Loucy (cell line): ENCODE measurements around the gene ZIC2.

ENCODE experiments used
- H2AFZ ChIP-seq: fragments of 200-600 bp; sonication (generic); 2 replicates; pipeline ENCODE4 v1.6.0; 2016; ENCODE audit warnings: antibody characterized with exemption, mild to moderate bottlenecking, low read length, moderate library complexity
- H3F3A ChIP-seq: fragments of 200-600 bp; 2 replicates; pipeline ENCODE4 v1.6.0; 2016; ENCODE audit warnings: antibody characterized with exemption, low read depth, mild to moderate bottlenecking
- H3K27me3 ChIP-seq: fragments of 200-600 bp; sonication (generic); 2 replicates; pipeline ENCODE4 v1.6.1; 2014; ENCODE audit warnings: low read length, mild to moderate bottlenecking; ENCODE audit not compliant: insufficient read depth, poor library complexity, severe bottlenecking
- H3K36me3 ChIP-seq: fragments of 200-600 bp; sonication (generic); 2 replicates; pipeline ENCODE4 v1.6.1; 2016; ENCODE audit warnings: low read length; ENCODE audit not compliant: insufficient read depth
- H3K4me1 ChIP-seq: fragments of 200-600 bp; sonication (generic); 2 replicates; pipeline ENCODE4 v1.5.1; 2014; ENCODE audit warnings: low read length, mild to moderate bottlenecking; ENCODE audit not compliant: insufficient read depth, poor library complexity, severe bottlenecking
- H3K4me2 ChIP-seq: fragments of 200-600 bp; sonication (generic); 2 replicates; pipeline ENCODE4 v1.6.0; 2014; ENCODE audit warnings: antibody characterized with exemption, low read length, low read depth, mild to moderate bottlenecking; ENCODE audit not compliant: poor library complexity, severe bottlenecking
- H3K4me3 ChIP-seq: fragments of 200-600 bp; sonication (generic); 2 replicates; pipeline ENCODE4 v1.5.1; 2014; ENCODE audit warnings: low read length, mild to moderate bottlenecking, mixed read lengths; ENCODE audit not compliant: poor library complexity, severe bottlenecking
- H3K79me2 ChIP-seq: fragments of 200-600 bp; sonication (generic); 2 replicates; pipeline ENCODE4 v1.6.1; 2014; ENCODE audit warnings: low read length; ENCODE audit not compliant: insufficient read depth
- H3K9ac ChIP-seq: fragments of 200-600 bp; sonication (generic); 2 replicates; pipeline ENCODE4 v1.6.0; 2014; ENCODE audit warnings: mild to moderate bottlenecking, low read depth, low read length, moderate library complexity; ENCODE audit not compliant: poor library complexity, severe bottlenecking
- H3K9me2 ChIP-seq: fragments of 200-600 bp; sonication (generic); replicated peaks from 2 replicates; pipeline ENCODE4 v1.6.1; 2016; ENCODE audit warnings: low read depth, low read length, mixed read lengths
- H3K9me3 ChIP-seq: fragments of 200-600 bp; sonication (generic); 2 replicates; pipeline ENCODE4 v1.6.1; 2014; ENCODE audit warnings: mild to moderate bottlenecking, antibody characterized with exemption, low read length, low read depth; ENCODE audit not compliant: insufficient read depth
- H4K20me1 ChIP-seq: fragments of 200-600 bp; sonication (generic); 2 replicates; pipeline ENCODE4 v1.6.0; 2014; ENCODE audit warnings: antibody characterized with exemption, low read length, mild to moderate bottlenecking; ENCODE audit not compliant: insufficient read depth, poor library complexity, severe bottlenecking
- CTCF ChIP-seq: fragments of 200-600 bp; sonication (generic); conservative IDR thresholded peaks from 2 replicates; pipeline ENCODE4 v1.5.1; 2014; ENCODE audit warnings: mild to moderate bottlenecking, antibody characterized with exemption, low read length
- EZH2phosphoT487 ChIP-seq: fragments of 200-600 bp; IDR thresholded peaks from 2 replicates; pipeline ENCODE4 v1.6.1; 2018; ENCODE audit warnings: antibody characterized with exemption, mild to moderate bottlenecking, moderate library complexity, borderline replicate concordance

Gene ZIC2

GRCh38 chr13:99986741-99987140, 5.2 kb downstream of the ZIC2 start:
- H3K9ac ChIP-seq = no peak overlapping the region
- H3K4me2 ChIP-seq = no peak overlapping the region
- H3K36me3 ChIP-seq = no peaks in the 10 kb centered on the region
- no peak for TF ChIP-seq CTCF
- TF ChIP-seq EZH2phosphoT487 = no peak
- no peaks in the 10 kb centered on the region for H3K9me2 ChIP-seq
- H3K4me3 ChIP-seq = no peak overlapping the region
- H2AFZ ChIP-seq = peak overlapping the region; percentile 69
- H3K79me2 ChIP-seq = no peaks in the 10 kb centered on the region
- peaks cover 3% of the 10 kb centered on the region for H3K4me1 ChIP-seq
- H3K27me3 ChIP-seq = no peaks in the 10 kb centered on the region
- no peaks in the 10 kb centered on the region for H4K20me1 ChIP-seq
- no peaks in the 10 kb centered on the region for H3K9me3 ChIP-seq
- no peaks in the 10 kb centered on the region for H3F3A ChIP-seq

- Histone ChIP-seq H3K4me1 (peaks cover 3% of the 10 kb centered on the region), H2AFZ (peak overlapping the region; percentile 69), H3K36me3 (no peaks in the 10 kb centered on the region), H3K9ac (no peak overlapping the region), H3K27me3 (no peaks in the 10 kb centered on the region), H3K79me2 (no peaks in the 10 kb centered on the region), H3F3A (no peaks in the 10 kb centered on the region), H4K20me1 (no peaks in the 10 kb centered on the region), H3K9me3 (no peaks in the 10 kb centered on the region), H3K4me2 (no peak overlapping the region), H3K4me3 (no peak overlapping the region), H3K9me2 (no peaks in the 10 kb centered on the region)
- TF ChIP-seq CTCF = no peak
- TF ChIP-seq EZH2phosphoT487 = no peak
These were observed 5.8 kb downstream of the ZIC2 start for GRCh38 chr13:99987154-99988019.

GRCh38 chr13:99988529-99989275, 7.1 kb downstream of the ZIC2 start:
- H2AFZ ChIP-seq = no peak overlapping the region
- no peaks in the 10 kb centered on the region for H3K9me2 ChIP-seq
- H3K36me3 ChIP-seq = no peaks in the 10 kb centered on the region
- H3K4me2 ChIP-seq = no peak overlapping the region
- H3F3A ChIP-seq = no peaks in the 10 kb centered on the region
- no peaks in the 10 kb centered on the region for H3K79me2 ChIP-seq
- no peaks in the 10 kb centered on the region for H3K9me3 ChIP-seq
- H4K20me1 ChIP-seq = no peaks in the 10 kb centered on the region
- no peak overlapping the region for H3K9ac ChIP-seq
- no peaks in the 10 kb centered on the region for H3K27me3 ChIP-seq
- H3K4me1 ChIP-seq = peaks cover 10% of the 10 kb centered on the region
- H3K4me3 ChIP-seq = no peak overlapping the region
- TF ChIP-seq CTCF = no peak
- TF ChIP-seq EZH2phosphoT487 = no peak
